ENCODE data around the gene RNU1-4. TPM values are rescaled to one million over a fixed set of nuclear protein-coding genes. Genes with fewer than 3 reads are reported as not detected.
"Not testable (repeated sequence)": the region's sequence is repeated elsewhere in the genome, so short reads cannot be mapped to it uniquely, and the experiment has no call there.

RNU1-4 gene
- total and polyA plus RNA-seq, 5 donors from 2014 or later: 23.7 to 3,278 TPM; not detected in 3

DNA sequence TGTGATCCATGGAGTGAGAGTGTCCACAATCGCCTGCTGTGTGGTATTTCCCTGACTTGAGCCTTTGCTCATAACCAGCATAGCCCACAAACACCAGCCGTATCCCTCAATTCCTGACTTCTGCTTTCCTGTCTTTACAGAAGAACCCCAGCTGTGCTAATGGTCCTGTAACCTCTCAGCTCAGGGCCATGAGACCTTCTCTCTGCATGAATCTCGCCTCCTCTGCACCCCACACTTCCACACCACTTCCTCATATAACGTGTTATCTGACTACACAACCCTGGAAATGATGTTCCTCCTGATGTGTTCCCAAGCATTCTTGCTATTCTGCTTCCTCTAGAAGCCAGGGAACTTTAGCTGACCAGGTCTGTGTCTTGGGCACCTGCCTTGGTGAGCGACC, 41.3 kb downstream of the RNU1-4 start:
- not testable (repeated sequence) for H3K4me3 ChIP-seq (ENCODE audit: low read depth, low read length); DNase-seq; H3K9me3 Mint-ChIP-seq; H3K4me1 Mint-ChIP-seq; ATAC-seq (ENCODE audit: low read depth in 2 of 2); H3K36me3 ChIP-seq (ENCODE audit: control insufficient read depth, insufficient read depth, low read length); H3K27ac Mint-ChIP-seq; H3K4me1 ChIP-seq (ENCODE audit: control insufficient read depth, insufficient read depth, low read length, poor library complexity, severe bottlenecking); H3K27me3 ChIP-seq (ENCODE audit: control insufficient read depth, insufficient read depth, low read length); H3K27ac ChIP-seq (ENCODE audit: insufficient read depth, low read length, poor library complexity, severe bottlenecking); H3K9me3 ChIP-seq (ENCODE audit: control insufficient read depth in 2 of 2, low read length in 2 of 2); H3K36me3 Mint-ChIP-seq
- H3K4me3 Mint-ChIP-seq: peak overlapping the region in 1 of 4 donors; percentile 40
- H3K27me3 Mint-ChIP-seq: peaks cover 27% of the 10 kb centered on the region

DNA sequence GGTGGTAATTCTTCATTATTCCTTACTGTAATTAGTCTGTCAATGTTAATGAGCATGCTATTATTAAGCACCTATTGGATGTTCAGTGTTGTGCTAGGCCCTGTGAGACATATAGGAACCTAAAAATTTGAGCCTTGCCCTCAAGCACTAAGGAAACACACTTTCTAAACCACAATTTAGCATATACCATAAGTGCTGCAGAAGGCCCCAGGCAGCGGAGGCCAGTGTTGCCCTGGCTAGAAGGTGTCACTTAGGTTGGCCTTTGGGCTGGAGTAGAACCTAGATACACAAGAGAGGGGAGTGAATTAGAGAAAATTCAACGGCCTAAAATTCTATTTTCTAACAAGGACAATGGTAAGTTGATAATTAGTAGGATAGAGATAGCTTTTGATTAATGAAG, 44.6 kb downstream of the RNU1-4 start:
- ATAC-seq (ENCODE audit: low read depth in 2 of 2); H3K4me1 ChIP-seq (ENCODE audit: control insufficient read depth, insufficient read depth, low read length, poor library complexity, severe bottlenecking); H3K9me3 Mint-ChIP-seq; H3K4me3 ChIP-seq (ENCODE audit: low read depth, low read length); H3K27ac ChIP-seq (ENCODE audit: insufficient read depth, low read length, poor library complexity, severe bottlenecking); H3K4me1 Mint-ChIP-seq; DNase-seq; H3K36me3 Mint-ChIP-seq; H3K27me3 ChIP-seq (ENCODE audit: control insufficient read depth, insufficient read depth, low read length); H3K4me3 Mint-ChIP-seq; H3K9me3 ChIP-seq (ENCODE audit: control insufficient read depth in 2 of 2, low read length in 2 of 2); H3K36me3 ChIP-seq (ENCODE audit: control insufficient read depth, insufficient read depth, low read length); H3K27ac Mint-ChIP-seq: not testable (repeated sequence)
- H3K27me3 Mint-ChIP-seq: peaks cover 20% of the 10 kb centered on the region

GRCh38 chr1:16786362-16786761, 46.0 kb downstream of the RNU1-4 start:
- H3K36me3 ChIP-seq (ENCODE audit: control insufficient read depth, insufficient read depth, low read length); H3K4me1 Mint-ChIP-seq; H3K4me3 ChIP-seq (ENCODE audit: low read depth, low read length); H3K27ac Mint-ChIP-seq; H3K4me3 Mint-ChIP-seq; DNase-seq; H3K4me1 ChIP-seq (ENCODE audit: control insufficient read depth, insufficient read depth, low read length, poor library complexity, severe bottlenecking); H3K9me3 Mint-ChIP-seq; ATAC-seq (ENCODE audit: low read depth in 2 of 2); H3K36me3 Mint-ChIP-seq; H3K27ac ChIP-seq (ENCODE audit: insufficient read depth, low read length, poor library complexity, severe bottlenecking); H3K27me3 ChIP-seq (ENCODE audit: control insufficient read depth, insufficient read depth, low read length); H3K9me3 ChIP-seq (ENCODE audit: control insufficient read depth in 2 of 2, low read length in 2 of 2): not testable (repeated sequence)
- peaks cover 13% of the 10 kb centered on the region for H3K27me3 Mint-ChIP-seq

DNA sequence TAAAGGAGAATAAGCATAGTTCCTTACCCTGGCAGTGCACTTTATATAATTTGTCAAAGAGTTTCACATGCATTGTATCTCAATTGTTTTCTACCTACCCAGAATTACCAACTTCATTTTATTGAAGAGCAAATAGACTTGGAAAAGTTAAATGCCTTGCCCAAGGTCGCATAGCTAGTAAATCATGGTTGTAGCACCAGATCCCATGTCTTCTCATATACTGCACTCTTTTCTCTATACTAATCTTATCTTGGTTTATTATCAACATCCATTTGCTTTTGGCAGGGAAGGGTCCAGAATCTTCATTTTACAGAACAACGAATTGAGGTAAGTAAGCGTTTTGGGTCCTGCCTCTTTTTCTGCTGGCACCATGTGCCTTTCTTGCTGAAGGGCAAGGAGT, 46.9 kb downstream of the RNU1-4 start:
- H3K36me3 Mint-ChIP-seq; H3K4me1 Mint-ChIP-seq; DNase-seq; H3K9me3 Mint-ChIP-seq; H3K27ac ChIP-seq (ENCODE audit: insufficient read depth, low read length, poor library complexity, severe bottlenecking); H3K27ac Mint-ChIP-seq; H3K9me3 ChIP-seq (ENCODE audit: control insufficient read depth in 2 of 2, low read length in 2 of 2); H3K27me3 ChIP-seq (ENCODE audit: control insufficient read depth, insufficient read depth, low read length); H3K4me1 ChIP-seq (ENCODE audit: control insufficient read depth, insufficient read depth, low read length, poor library complexity, severe bottlenecking); H3K4me3 ChIP-seq (ENCODE audit: low read depth, low read length); H3K4me3 Mint-ChIP-seq; H3K36me3 ChIP-seq (ENCODE audit: control insufficient read depth, insufficient read depth, low read length); ATAC-seq (ENCODE audit: low read depth in 2 of 2): not testable (repeated sequence)
- H3K27me3 Mint-ChIP-seq: peaks cover 12% of the 10 kb centered on the region

GRCh38 chr1:16787711-16788110, 47.4 kb downstream of the RNU1-4 start:
- not testable (repeated sequence) for H3K27me3 ChIP-seq (ENCODE audit: control insufficient read depth, insufficient read depth, low read length); H3K27ac Mint-ChIP-seq; H3K4me1 ChIP-seq (ENCODE audit: control insufficient read depth, insufficient read depth, low read length, poor library complexity, severe bottlenecking); H3K9me3 Mint-ChIP-seq; H3K36me3 ChIP-seq (ENCODE audit: control insufficient read depth, insufficient read depth, low read length); H3K36me3 Mint-ChIP-seq; H3K27ac ChIP-seq (ENCODE audit: insufficient read depth, low read length, poor library complexity, severe bottlenecking); ATAC-seq (ENCODE audit: low read depth in 2 of 2); H3K4me3 ChIP-seq (ENCODE audit: low read depth, low read length); H3K4me1 Mint-ChIP-seq; H3K9me3 ChIP-seq (ENCODE audit: control insufficient read depth in 2 of 2, low read length in 2 of 2); H3K4me3 Mint-ChIP-seq; DNase-seq
- H3K27me3 Mint-ChIP-seq: peaks cover 10% of the 10 kb centered on the region

Other genes starting within 250 kb of the RNU1-4 start
- gene RNU1-1, start 226.2 kb upstream of the RNU1-4 start, total RNA-seq: 3,278 TPM
- gene RNU1-1, start 226.2 kb upstream of the RNU1-4 start, polyA plus RNA-seq: 10 to 100 TPM in 1 of 4 donors, not detected in 3; 23.7 TPM
- 13.0 TPM for gene NBPF1, start 127.0 kb upstream of the RNU1-4 start, total RNA-seq
- 1 to 10 TPM in 3 of 4 donors, under 1 TPM in 1; 0.49 to 3.7 (median 2.1) TPM for gene NBPF1, start 127.0 kb upstream of the RNU1-4 start, polyA plus RNA-seq
- 3,278 TPM for gene RNU1-3, start 73.6 kb upstream of the RNU1-4 start, total RNA-seq
- 10 to 100 TPM in 1 of 4 donors, not detected in 3; 23.7 TPM for gene RNU1-3, start 73.6 kb upstream of the RNU1-4 start, polyA plus RNA-seq
- 3,278 TPM for gene RNU1-2, start 155.5 kb downstream of the RNU1-4 start, total RNA-seq
- gene RNU1-2, start 155.5 kb downstream of the RNU1-4 start, polyA plus RNA-seq: 10 to 100 TPM in 1 of 4 donors, not detected in 3; 23.7 TPM
- 46.1 TPM for gene CROCC, start 181.4 kb downstream of the RNU1-4 start, total RNA-seq
- gene CROCC, start 181.4 kb downstream of the RNU1-4 start, polyA plus RNA-seq: 1 to 10 TPM; 3.9 to 5.2 (median 4.2) TPM
- not detected for gene MFAP2, start 240.1 kb downstream of the RNU1-4 start, total RNA-seq
- gene MFAP2, start 240.1 kb downstream of the RNU1-4 start, polyA plus RNA-seq: not detected

Data from CD4-positive, CD25-positive, alpha-beta regulatory T cell (primary cell).